KMS-11 (cell line): ENCODE results near the gene BAIAP2.

Experiments
- H2AFZ ChIP-seq: fragments of 200-600 bp; sonication (generic); 2 replicates; pipeline ENCODE4 v1.6.1; 2016; ENCODE audit warnings: antibody characterized with exemption, mixed run types, low read depth
- H3K27ac ChIP-seq: fragments of 200-600 bp; sonication (generic); 2 replicates; pipeline ENCODE4 v1.6.1; 2016; ENCODE audit warnings: mild to moderate bottlenecking, mixed run types
- H3K27me3 ChIP-seq: fragments of 200-600 bp; sonication (generic); 2 replicates; pipeline ENCODE4 v1.6.1; 2017; ENCODE audit warnings: mild to moderate bottlenecking, low read depth, mixed run types, moderate library complexity; ENCODE audit not compliant: insufficient read depth
- H3K36me3 ChIP-seq: fragments of 200-600 bp; sonication (generic); 2 replicates; pipeline ENCODE4 v1.6.1; 2017; ENCODE audit warnings: mild to moderate bottlenecking, mixed run types; ENCODE audit not compliant: insufficient read depth
- H3K4me1 ChIP-seq: fragments of 200-600 bp; sonication (generic); 2 replicates; pipeline ENCODE4 v1.6.1; 2016; ENCODE audit warnings: mild to moderate bottlenecking, low read depth, mixed run types; ENCODE audit not compliant: poor library complexity, severe bottlenecking
- H3K4me2 ChIP-seq: fragments of 200-600 bp; sonication (generic); 2 replicates; pipeline ENCODE4 v1.7.0; 2016; ENCODE audit warnings: mild to moderate bottlenecking, mixed run types
- H3K4me3 ChIP-seq: fragments of 200-600 bp; sonication (generic); IDR thresholded peaks from 2 replicates; pipeline ENCODE4 v1.6.1; 2017; ENCODE audit warnings: low read depth, low read length, mixed read lengths; ENCODE audit not compliant: insufficient read depth
- H3K79me2 ChIP-seq: fragments of 200-600 bp; sonication (generic); 2 replicates; pipeline ENCODE4 v1.6.1; 2016; ENCODE audit warnings: low read depth, mixed run types; ENCODE audit not compliant: insufficient read depth
- H3K9ac ChIP-seq: fragments of 200-600 bp; sonication (generic); 2 replicates; pipeline ENCODE4 v1.6.1; 2016; ENCODE audit warnings: mild to moderate bottlenecking, mixed run types
- H4K20me1 ChIP-seq: fragments of 200-600 bp; sonication (generic); 2 replicates; pipeline ENCODE4 v1.6.1; 2016; ENCODE audit warnings: mild to moderate bottlenecking, mixed run types; ENCODE audit not compliant: insufficient read depth
- TF ChIP-seq, protein P1 (sequence below): fragments of 200-600 bp; sonication (generic); conservative IDR thresholded peaks from 2 replicates; pipeline ENCODE4 v1.6.1; 2017; ENCODE audit warnings: low read depth, mild to moderate bottlenecking, antibody characterized with exemption, low read length, moderate library complexity, mixed read lengths

BAIAP2 gene

DNA sequence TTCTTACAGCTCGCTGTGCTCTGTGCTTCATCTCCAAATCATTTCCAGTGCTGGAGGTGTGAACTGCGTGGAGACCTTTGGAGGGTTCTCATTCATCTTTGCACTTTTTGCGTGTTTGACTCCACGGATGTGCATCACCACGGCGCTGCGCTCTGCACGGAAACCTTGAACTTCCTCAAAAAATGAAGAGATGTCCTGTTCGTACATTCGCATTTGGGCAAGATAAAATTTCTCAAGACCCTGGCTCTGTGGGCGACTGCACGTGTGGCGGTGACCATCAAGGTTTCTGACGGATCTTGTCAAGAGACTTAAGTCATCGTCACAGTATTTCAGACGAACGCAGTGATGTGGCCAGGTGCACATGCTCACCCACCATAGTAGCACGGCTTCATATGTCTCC lies 120.0 kb downstream of the BAIAP2 start:
- Histone ChIP-seq H4K20me1 (no peaks in the 10 kb centered on the region), H2AFZ (no peak overlapping the region), H3K4me3 (no peak overlapping the region), H3K4me1 (peaks cover 19% of the 10 kb centered on the region), H3K27me3 (peaks cover 94% of the 10 kb centered on the region), H3K27ac (no peak overlapping the region), H3K9ac (no peak overlapping the region), H3K36me3 (no peaks in the 10 kb centered on the region), H3K4me2 (no peak overlapping the region), H3K79me2 (no peaks in the 10 kb centered on the region)
- TF ChIP-seq, protein P1, sequence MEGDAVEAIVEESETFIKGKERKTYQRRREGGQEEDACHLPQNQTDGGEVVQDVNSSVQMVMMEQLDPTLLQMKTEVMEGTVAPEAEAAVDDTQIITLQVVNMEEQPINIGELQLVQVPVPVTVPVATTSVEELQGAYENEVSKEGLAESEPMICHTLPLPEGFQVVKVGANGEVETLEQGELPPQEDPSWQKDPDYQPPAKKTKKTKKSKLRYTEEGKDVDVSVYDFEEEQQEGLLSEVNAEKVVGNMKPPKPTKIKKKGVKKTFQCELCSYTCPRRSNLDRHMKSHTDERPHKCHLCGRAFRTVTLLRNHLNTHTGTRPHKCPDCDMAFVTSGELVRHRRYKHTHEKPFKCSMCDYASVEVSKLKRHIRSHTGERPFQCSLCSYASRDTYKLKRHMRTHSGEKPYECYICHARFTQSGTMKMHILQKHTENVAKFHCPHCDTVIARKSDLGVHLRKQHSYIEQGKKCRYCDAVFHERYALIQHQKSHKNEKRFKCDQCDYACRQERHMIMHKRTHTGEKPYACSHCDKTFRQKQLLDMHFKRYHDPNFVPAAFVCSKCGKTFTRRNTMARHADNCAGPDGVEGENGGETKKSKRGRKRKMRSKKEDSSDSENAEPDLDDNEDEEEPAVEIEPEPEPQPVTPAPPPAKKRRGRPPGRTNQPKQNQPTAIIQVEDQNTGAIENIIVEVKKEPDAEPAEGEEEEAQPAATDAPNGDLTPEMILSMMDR: no peak

DNA sequence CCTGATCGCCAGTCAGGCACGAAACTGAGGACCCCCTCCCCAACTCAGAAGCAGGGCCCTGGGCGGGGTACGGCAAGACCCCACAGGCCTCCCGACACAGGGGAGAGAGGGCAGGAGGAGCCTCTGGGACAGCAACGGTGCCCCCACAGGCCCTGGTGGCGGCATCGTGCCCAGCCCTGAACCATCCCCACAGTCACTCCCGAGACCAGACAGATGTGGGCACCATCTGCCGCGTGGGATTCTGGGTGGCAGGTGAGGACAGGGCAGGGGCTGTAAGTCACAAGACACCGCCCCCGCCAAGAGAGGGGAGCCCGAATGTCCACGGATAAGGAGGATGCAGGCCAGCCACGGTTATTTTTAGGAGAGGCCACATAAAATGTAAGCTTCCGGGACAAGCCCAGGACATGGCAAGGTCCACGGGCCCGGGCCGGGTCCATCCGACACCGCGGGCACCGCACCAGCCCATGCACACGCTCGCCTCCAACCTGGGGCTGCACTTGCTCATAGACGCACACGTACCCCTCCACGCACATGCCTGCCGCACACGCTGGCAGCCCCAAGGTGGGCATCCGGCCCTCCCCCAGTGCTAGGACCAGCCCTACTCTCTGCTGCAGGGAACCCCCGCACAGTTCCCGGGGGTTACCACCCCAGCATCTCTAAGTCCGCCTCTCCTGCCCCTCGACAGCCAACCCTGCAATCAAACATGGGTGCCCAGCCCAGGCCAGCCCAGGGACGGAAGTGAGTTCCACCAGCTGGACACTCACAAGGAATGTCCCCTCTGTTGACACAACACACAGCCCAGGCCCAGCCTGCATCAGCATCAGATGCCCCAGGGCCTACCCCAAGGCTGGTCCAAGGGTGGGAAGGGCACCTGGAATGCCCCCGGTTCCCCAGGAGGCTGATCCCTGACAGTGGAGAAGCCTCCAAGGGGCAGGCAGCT lies 122.2 kb downstream of the BAIAP2 start:
- H3K4me1 ChIP-seq: peaks cover 15% of the 10 kb centered on the region
- TF ChIP-seq, protein P1: no peak

DNA sequence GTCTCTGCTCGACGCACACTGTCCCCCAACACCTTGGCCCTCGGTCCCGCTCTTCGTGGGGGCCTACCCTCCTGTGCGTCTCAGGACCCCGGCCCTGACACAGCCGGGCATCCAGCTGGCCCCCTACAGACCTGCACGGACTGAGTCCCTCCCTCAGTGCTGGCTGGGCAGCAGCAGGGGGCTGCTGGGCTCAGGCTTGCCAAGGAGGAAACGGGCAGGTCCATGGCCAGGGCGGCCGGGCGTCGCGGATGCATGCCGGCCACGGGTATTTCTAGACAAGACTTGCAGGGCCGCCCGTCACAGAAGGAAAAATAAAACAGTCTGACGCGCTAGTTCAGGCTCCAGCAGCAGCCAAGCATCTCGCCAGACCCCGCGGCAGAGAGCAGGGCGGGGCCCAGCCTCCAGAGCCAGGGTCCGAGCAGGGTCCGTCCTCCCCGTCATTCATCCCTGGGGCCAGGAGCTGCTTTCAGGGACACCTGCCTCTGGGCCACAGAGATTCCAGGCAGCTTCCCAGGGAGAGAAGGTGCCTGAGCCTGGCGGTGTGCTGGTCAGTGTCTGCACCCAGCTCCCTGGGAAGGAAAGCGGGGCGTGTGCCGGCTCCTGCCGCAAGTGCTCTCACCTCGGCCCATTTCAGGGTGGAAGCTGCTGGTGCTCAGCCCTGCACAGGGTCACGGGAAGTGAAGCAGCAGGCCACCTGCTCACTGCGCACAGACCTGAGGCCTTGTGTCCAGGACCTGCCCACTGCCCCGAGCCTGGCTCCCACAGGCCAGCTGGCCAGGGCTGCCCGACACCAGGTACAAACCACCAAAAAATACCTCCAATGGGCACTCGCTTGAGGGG lies 123.1 kb downstream of the BAIAP2 start:
- Histone ChIP-seq H3K4me2 (no peak overlapping the region), H3K4me1 (peaks cover 6% of the 10 kb centered on the region), H3K9ac (no peak overlapping the region), H4K20me1 (no peaks in the 10 kb centered on the region), H2AFZ (no peak overlapping the region), H3K36me3 (no peaks in the 10 kb centered on the region), H3K4me3 (no peak overlapping the region), H3K79me2 (no peaks in the 10 kb centered on the region), H3K27me3 (peaks cover 91% of the 10 kb centered on the region), H3K27ac (no peak overlapping the region)
- TF ChIP-seq, protein P1: no peak

More for the DNA sequence above, 122.2 kb downstream of the BAIAP2 start:
- H3K4me3 ChIP-seq: no peak overlapping the region
- no peaks in the 10 kb centered on the region for H4K20me1 ChIP-seq
- peaks cover 93% of the 10 kb centered on the region for H3K27me3 ChIP-seq
- no peak overlapping the region for H3K4me2 ChIP-seq
- no peak overlapping the region for H3K9ac ChIP-seq
- H3K27ac ChIP-seq: no peak overlapping the region
- H2AFZ ChIP-seq: no peak overlapping the region
- no peaks in the 10 kb centered on the region for H3K79me2 ChIP-seq
- no peaks in the 10 kb centered on the region for H3K36me3 ChIP-seq

DNA sequence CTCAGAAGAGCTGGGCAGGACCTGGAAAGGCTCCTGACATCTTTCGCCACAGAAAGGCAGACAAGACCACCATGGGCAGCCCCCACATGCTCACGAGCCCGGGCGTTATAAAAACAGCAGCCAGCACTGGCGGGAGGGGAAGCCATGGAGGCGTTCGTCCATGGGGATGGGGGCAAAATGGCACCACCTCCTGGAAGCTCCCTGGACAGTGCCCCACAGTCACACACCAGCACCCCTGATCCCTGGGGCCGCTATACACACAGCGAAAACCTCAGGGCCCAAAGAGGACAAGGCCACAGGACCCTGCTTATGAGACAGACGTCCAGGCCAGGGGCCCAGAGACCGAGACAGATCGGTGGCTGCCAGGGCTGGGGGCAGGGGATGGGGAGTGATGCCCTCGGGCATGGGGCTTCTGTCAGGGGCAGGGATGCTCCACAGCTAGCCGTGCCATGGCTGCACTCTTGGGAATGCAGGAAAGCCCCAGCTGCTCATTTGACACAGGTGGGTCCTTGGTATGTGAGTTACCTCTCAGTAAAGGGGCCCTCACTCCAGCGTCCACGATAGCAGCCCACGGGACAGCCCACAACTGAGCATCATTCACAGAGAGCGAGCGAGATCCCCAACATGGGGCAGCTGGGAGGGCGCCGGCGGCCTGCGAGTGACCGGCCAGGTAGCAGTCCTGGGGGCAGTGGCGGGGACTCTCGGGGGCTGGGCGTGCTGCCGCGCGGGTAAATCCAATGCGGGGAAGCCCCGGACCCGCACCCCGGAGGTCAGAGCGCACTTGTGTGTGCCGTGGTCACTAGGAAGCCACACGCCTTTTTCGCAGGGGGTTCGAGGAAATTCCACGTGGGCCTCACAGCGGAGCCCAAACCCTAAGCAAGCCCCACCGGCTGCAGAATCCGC lies 124.0 kb downstream of the BAIAP2 start:
- no peaks in the 10 kb centered on the region for H4K20me1 ChIP-seq
- TF ChIP-seq, protein P1: no peak
- no peak overlapping the region for H3K27ac ChIP-seq
- H3K4me2 ChIP-seq: no peak overlapping the region
- H3K9ac ChIP-seq: no peak overlapping the region
- H2AFZ ChIP-seq: no peak overlapping the region
- H3K4me1 ChIP-seq: no peaks in the 10 kb centered on the region
- no peaks in the 10 kb centered on the region for H3K36me3 ChIP-seq
- H3K4me3 ChIP-seq: no peak overlapping the region
- no peaks in the 10 kb centered on the region for H3K79me2 ChIP-seq
- peaks cover 91% of the 10 kb centered on the region for H3K27me3 ChIP-seq
